HG02938 (cell line): ENCODE results near the gene IL1F10.

Source experiments
- ATAC-seq: cut with Tn5 transposase; IDR thresholded peaks from one replicate; pipeline ENCODE4 v1.9.1; 2021; ENCODE audit warnings: mild to moderate bottlenecking, moderate library complexity; ENCODE audit not compliant: unreplicated experiment

IL1F10 gene

DNA sequence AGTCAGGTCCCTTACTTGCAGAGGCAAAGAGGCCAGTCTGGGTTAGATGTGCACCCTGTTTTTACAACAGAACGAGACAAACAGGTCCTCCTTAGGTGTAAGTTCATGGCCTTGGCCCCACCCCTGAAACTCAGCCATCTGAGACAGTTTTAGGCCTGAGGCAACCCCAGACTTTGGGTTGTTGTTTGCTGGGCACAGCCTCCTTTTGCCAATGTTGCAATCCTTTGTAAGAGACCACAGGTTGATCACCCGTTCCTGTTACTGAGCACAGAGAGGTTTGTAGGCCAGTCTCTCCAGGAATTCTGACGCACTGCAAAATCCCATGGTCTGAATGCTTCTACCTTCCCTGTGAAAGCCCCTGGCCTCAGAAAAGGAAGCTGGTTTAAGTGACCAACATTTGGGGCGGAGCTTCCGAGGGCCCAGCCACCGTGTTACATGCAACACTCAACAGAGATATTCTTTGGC, 44.1 kb downstream of the IL1F10 start:
- no peak for ATAC-seq

DNA sequence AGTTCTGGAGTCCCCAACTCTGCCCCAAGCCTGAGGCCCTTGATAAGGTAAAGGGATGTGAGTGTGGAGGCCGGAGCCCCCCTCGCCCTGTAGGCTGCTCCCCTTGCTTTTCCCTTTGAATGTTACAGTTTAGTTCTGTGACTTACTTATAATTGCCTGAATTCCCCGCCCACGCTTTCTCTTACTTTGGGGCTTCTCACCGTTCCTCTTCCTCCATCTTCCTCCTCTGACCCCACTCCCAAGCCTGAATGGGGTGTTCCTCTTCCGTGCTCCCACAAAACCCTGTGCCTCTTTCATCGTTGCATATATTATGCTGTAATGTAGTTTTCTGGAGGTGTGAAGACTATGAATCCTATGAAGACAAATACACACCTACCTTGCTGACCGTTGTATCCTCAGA, 44.7 kb downstream of the IL1F10 start:
- no peak for ATAC-seq

GRCh38 chr2:113112871-113113270, 45.1 kb downstream of the IL1F10 start:
- ATAC-seq = no peak

- no peak for ATAC-seq
Observed at GRCh38 chr2:113113807-113114206, 46.0 kb downstream of the IL1F10 start.

DNA sequence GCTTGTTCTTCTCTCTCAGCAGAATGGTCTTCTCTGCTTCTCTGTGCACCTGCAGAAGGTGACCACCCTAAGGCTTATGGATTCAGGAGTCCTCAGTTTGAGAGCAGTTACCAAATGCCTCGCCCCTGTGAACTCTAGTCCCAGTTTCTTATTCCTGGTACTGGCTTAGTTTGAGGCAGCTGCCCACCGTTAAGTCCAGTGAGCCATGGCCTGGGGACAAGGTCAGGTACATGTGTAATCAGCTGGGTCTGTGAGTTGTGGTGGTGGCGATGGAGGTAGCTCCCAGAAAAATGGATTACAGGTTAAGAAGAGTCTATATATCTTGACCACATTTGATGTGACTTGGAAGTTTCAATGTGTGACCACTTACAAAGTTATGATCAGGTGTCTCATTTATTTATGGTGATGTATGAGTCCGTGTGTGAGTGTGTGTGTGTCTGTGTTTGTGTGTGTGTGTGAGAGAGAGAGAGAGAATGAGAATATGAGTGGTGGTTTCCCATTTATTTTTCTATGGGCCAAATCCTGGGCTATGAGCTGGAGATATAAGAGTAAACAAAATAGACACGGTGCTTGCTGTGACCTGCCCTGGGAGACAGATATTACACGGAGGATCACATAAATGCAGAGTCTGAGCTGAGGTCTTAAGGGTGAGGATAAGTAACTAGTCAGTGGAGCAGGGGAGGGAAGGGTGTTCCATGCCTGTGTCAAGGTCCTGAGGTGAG, 46.6 kb downstream of the IL1F10 start:
- no peak for ATAC-seq

- no peak for ATAC-seq
Observed at GRCh38 chr2:113114996-113115395, 47.2 kb downstream of the IL1F10 start.

- no peak for ATAC-seq
Observed at GRCh38 chr2:113116100-113116958, 48.6 kb downstream of the IL1F10 start.

DNA sequence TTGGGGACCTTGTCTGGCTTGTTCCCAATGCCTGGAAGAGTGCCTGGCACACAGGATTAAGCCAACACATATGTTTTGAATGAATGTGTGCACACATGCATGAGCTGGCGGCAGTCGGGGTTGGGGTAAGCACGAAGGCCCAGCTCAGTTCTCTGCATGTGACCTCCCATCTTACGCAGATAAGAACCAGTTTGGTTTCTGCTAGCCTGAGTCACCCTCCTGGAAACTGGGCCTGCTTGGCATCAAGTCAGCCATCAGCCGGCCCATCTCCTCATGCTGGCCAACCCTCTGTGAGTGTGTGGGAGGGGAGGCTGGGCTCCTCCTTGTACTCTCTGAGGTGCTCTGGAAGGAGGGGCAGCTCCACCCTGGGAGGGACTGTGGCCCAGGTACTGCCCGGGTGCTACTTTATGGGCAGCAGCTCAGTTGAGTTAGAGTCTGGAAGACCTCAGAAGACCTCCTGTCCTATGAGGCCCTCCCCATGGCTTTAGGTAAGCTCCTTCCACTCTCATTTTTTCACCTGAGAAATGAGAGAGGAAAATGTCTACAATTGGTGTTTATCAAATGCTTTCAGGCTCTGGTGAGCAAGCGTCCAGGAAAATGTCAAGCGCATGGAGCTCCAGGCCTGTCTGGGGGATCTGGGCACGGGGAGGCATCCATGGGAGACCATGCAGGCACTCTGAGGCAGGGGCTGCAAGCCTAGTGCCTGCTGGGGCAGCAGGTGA, 49.9 kb downstream of the IL1F10 start:
- no peak for ATAC-seq

- no peak for ATAC-seq
Observed at GRCh38 chr2:113118263-113118657, 50.5 kb downstream of the IL1F10 start.

DNA sequence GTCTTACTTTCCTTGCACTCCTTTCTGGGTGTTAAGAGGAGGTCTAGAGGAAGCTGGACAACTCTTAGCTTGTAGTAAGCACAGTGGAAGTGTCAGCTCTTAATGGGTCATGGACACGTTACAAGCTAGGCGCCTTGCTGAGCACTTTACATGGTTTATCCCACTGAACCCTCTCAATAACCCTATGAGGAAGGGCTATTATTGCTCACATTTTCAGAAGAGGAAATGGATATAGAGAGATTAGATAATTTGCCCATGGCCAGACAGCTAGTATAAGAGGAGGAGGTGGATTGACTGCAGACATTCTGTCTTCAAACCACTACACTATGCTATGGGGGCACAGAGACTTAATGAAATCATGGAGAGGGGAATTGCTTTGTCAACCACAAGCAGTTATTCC, 51.3 kb downstream of the IL1F10 start:
- no peak for ATAC-seq

- ATAC-seq = no peak
Observed at GRCh38 chr2:113120861-113121260, 53.1 kb downstream of the IL1F10 start.

DNA sequence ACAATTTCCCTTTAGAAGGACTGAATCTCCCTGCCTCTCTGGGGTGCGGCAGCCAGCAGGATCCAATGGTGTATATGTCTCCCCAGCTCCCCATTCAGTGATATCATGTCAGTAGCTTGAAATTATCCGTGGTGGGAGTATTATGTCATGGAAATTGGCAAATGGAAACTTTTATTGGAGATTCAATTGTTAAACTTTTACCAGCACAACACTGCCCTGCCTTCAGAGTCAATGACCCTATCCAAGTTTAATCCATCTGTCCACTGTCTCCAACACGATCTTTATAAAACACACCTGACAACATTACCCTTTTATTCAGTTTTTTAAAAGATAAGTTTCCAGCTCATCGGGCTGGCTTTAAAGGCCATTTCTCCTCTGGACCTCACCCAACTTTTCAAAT, 54.6 kb downstream of the IL1F10 start:
- ATAC-seq = no peak

DNA sequence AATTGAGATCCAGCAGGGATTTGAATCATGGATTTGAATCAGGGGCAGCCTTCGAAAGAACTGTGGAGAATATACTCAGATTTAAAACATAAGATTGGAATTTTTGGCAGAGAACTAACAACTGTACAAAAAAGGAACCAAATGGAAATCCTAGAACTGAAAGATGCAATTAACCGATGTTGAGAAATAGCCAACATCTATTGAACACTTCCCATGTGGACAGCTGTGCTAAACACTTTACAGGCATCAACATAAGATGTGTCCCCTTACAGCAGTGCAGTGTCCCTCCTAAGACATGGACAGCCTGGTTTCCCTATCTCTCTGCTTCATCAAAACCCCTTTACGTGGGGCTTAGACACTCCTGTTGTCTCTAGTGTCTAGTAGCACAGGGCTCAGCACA, 56.0 kb downstream of the IL1F10 start:
- ATAC-seq = no peak

DNA sequence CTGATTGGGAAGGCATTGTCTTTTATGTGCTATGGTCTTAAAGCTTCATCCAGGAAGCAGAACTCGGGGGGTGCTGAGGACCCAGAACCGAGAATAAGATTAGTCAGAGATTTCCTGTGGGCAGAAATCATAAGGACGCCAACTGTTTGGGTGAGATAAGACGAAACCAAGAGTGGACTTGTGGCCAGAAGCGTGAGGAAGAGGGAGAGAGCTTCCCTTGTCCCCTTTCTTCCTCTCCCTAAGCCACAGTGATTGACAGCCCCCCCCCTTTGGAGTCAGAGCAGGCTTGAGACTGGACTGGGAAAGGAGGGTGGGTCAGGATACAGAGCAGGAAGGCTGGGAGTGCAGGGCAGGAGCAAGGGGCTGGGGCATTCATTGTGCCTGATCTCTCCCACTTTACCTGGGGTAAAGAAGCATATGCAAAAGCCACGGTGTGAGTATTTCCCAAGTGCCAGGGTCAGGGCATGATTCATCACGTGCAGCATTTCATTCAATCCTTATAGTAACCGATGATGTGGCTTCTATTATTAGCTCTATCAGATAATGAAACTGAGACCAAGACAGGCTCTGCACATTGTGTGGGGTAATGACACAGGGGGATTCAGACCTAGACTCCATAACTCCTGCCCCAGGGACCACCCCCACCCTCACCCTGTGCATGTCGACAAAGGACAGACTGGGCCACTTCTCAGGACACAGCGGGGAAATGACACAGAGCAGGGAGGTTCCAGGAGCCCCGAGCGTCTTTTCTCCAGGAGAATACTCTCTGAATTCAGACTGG, 56.6 kb downstream of the IL1F10 start:
- ATAC-seq = peak; percentile 72
